ENCODE measurements around the gene NEK1.

- no peak for TF ChIP-seq CTCF (optimal IDR thresholded peaks at IDR 0.05 in 1 of 3, IDR thresholded peaks at IDR 0.05 in 1 of 3, conservative IDR thresholded peaks at IDR 0.05 in 1 of 3; ENCODE audit: extremely low read depth in 1 of 3, insufficient read depth in 2 of 3, low read length in 3 of 3)
- no peak for TF ChIP-seq EZH2 (IDR thresholded peaks at IDR 0.05; ENCODE audit: low read length)
Measured at GRCh38 chr4:169418846-169419245, 193.5 kb downstream of the NEK1 start.

Measured in keratinocyte (primary cell).